Stimulated activated CD8-positive, alpha-beta memory T cell treated with anti-CD3 and anti-CD28 coated beads, Interleukin-7, amount 100 ng/mL, for 1 hour (primary cell): Measurements from ENCODE around the gene LRFN2.

Source experiments
- DNase-seq, 2 donors: peaks; one replicate each; pipeline ENCODE4 v3.0.0-alpha.2; 2020; ENCODE audit warnings: low read depth in 2 of 2

LRFN2 gene

GRCh38 chr6:40517654-40518053 lies 69.5 kb downstream of the LRFN2 start:
- no peak for DNase-seq

- DNase-seq = no peak
These were observed 70.7 kb downstream of the LRFN2 start for GRCh38 chr6:40516429-40516828.

- DNase-seq = no peak
These were observed 74.8 kb downstream of the LRFN2 start for GRCh38 chr6:40512340-40512739.

- DNase-seq = no peak
These were observed 75.3 kb downstream of the LRFN2 start for GRCh38 chr6:40511884-40512283.

- no peak for DNase-seq
These were observed 76.7 kb downstream of the LRFN2 start for GRCh38 chr6:40510442-40510841.

- no peak for DNase-seq
These were observed 77.4 kb downstream of the LRFN2 start for GRCh38 chr6:40509716-40510260.

- no peak for DNase-seq
These were observed 78.1 kb downstream of the LRFN2 start for GRCh38 chr6:40509086-40509485.

- no peak for DNase-seq
These were observed 80.2 kb downstream of the LRFN2 start for GRCh38 chr6:40506954-40507353.

- DNase-seq = no peak
These were observed 81.9 kb downstream of the LRFN2 start for GRCh38 chr6:40505191-40505810.

GRCh38 chr6:40504274-40504673 lies 82.9 kb downstream of the LRFN2 start:
- no peak for DNase-seq

- DNase-seq = no peak
These were observed 86.9 kb downstream of the LRFN2 start for GRCh38 chr6:40500227-40500626.

GRCh38 chr6:40499215-40499614 lies 87.9 kb downstream of the LRFN2 start:
- DNase-seq = no peak

- no peak for DNase-seq
These were observed 89.0 kb downstream of the LRFN2 start for GRCh38 chr6:40498148-40498547.

GRCh38 chr6:40492187-40492586 lies 95.0 kb downstream of the LRFN2 start:
- DNase-seq = no peak

- DNase-seq = no peak
These were observed 96.7 kb downstream of the LRFN2 start for GRCh38 chr6:40490508-40490907.

- DNase-seq = no peak
These were observed 97.4 kb downstream of the LRFN2 start for GRCh38 chr6:40489798-40490197.

- DNase-seq = no peak
These were observed 100.6 kb downstream of the LRFN2 start for GRCh38 chr6:40486576-40486975.

- no peak for DNase-seq
These were observed 101.4 kb downstream of the LRFN2 start for GRCh38 chr6:40485795-40486194.

- no peak for DNase-seq
These were observed 101.9 kb downstream of the LRFN2 start for GRCh38 chr6:40485300-40485699.

- DNase-seq = no peak
These were observed 103.1 kb downstream of the LRFN2 start for GRCh38 chr6:40484066-40484465.

GRCh38 chr6:40482532-40482931 lies 104.6 kb downstream of the LRFN2 start:
- no peak for DNase-seq

- DNase-seq = no peak
These were observed 106.5 kb downstream of the LRFN2 start for GRCh38 chr6:40480678-40481077.

GRCh38 chr6:40479706-40480105 lies 107.5 kb downstream of the LRFN2 start:
- DNase-seq = no peak
